GM19467 (cell line): ENCODE data around the gene DKC1.
"Not testable (repeated sequence)": the region's sequence is repeated elsewhere in the genome, so short reads cannot be mapped to it uniquely, and the experiment has no call there.

Experiments used
- ATAC-seq: cut with Tn5 transposase; IDR thresholded peaks from one replicate; pipeline ENCODE4 v1.9.1; 2021; ENCODE audit warnings: mild to moderate bottlenecking, moderate library complexity; ENCODE audit not compliant: unreplicated experiment

DKC1 gene

GRCh38 chrX:154817048-154817618, 54.5 kb downstream of the DKC1 start:
- not testable (repeated sequence) for ATAC-seq

- ATAC-seq = no peak
Observed at GRCh38 chrX:154818916-154819770, 56.5 kb downstream of the DKC1 start.

- ATAC-seq = peak; percentile 68
Observed at GRCh38 chrX:154819771-154820341, 57.2 kb downstream of the DKC1 start.

- ATAC-seq = no peak
Observed at GRCh38 chrX:154821523-154821922, 58.9 kb downstream of the DKC1 start.

- ATAC-seq = no peak
Observed at GRCh38 chrX:154822029-154822428, 59.4 kb downstream of the DKC1 start.

- no peak for ATAC-seq
Observed at GRCh38 chrX:154824638-154825037, 62.0 kb downstream of the DKC1 start.

- ATAC-seq = not testable (repeated sequence)
Observed at GRCh38 chrX:154825586-154825985, 62.9 kb downstream of the DKC1 start.
